Medulla oblongata (tissue), 1 donor: ENCODE results near the gene TMEM60.
A peak's percentile ranks its signal among the peaks of the same experiment; 100 is the strongest.
"Not testable (repeated sequence)": the region's sequence is repeated elsewhere in the genome, so short reads cannot be mapped to it uniquely, and the experiment has no call there.

Experiments
- DNase-seq: peaks from one replicate; pipeline ENCODE4 v3.0.0-alpha.2; 2015; ENCODE audit errors: extremely low spot score

The TMEM60 gene

GRCh38 chr7:77811516-77812289 lies 13.5 kb upstream of the TMEM60 start:
- no peak for DNase-seq

GRCh38 chr7:77808517-77808916 lies 10.3 kb upstream of the TMEM60 start:
- no peak for DNase-seq

GRCh38 chr7:77806425-77806824 lies 8.2 kb upstream of the TMEM60 start:
- DNase-seq: no peak

- DNase-seq: no peak
These were observed 4.5 kb upstream of the TMEM60 start for GRCh38 chr7:77802557-77803405.

- DNase-seq: no peak
These were observed 2.5 kb upstream of the TMEM60 start for GRCh38 chr7:77800730-77801129.

GRCh38 chr7:77800158-77800557 lies 1.9 kb upstream of the TMEM60 start:
- DNase-seq: no peak

GRCh38 chr7:77799078-77799964 lies 1.1 kb upstream of the TMEM60 start:
- DNase-seq: peak; percentile 53

- DNase-seq: no peak
These were observed 370 bp downstream of the TMEM60 start for GRCh38 chr7:77797734-77798393.

- no peak for DNase-seq
These were observed 1.3 kb downstream of the TMEM60 start for GRCh38 chr7:77796960-77797359.

GRCh38 chr7:77796109-77796508 lies 2.1 kb downstream of the TMEM60 start:
- no peak for DNase-seq

GRCh38 chr7:77794000-77794399 lies 4.2 kb downstream of the TMEM60 start:
- DNase-seq: no peak

- no peak for DNase-seq
These were observed 6.3 kb downstream of the TMEM60 start for GRCh38 chr7:77791956-77792355.

- no peak for DNase-seq
These were observed 6.9 kb downstream of the TMEM60 start for GRCh38 chr7:77791336-77791735.

GRCh38 chr7:77788327-77788902 lies 9.8 kb downstream of the TMEM60 start:
- DNase-seq: no peak

- no peak for DNase-seq
These were observed 11.5 kb downstream of the TMEM60 start for GRCh38 chr7:77786741-77787140.

GRCh38 chr7:77786018-77786417 lies 12.2 kb downstream of the TMEM60 start:
- no peak for DNase-seq

GRCh38 chr7:77784426-77784825 lies 13.8 kb downstream of the TMEM60 start:
- DNase-seq: not testable (repeated sequence)

- no peak for DNase-seq
These were observed 14.7 kb downstream of the TMEM60 start for GRCh38 chr7:77783545-77783944.

- no peak for DNase-seq
These were observed 15.1 kb downstream of the TMEM60 start for GRCh38 chr7:77783111-77783510.

GRCh38 chr7:77782383-77782782 lies 15.9 kb downstream of the TMEM60 start:
- DNase-seq: no peak

GRCh38 chr7:77778535-77778934 lies 19.7 kb downstream of the TMEM60 start:
- no peak for DNase-seq
